ENCODE measurements around the gene TNNT2.

The TNNT2 gene

DNA sequence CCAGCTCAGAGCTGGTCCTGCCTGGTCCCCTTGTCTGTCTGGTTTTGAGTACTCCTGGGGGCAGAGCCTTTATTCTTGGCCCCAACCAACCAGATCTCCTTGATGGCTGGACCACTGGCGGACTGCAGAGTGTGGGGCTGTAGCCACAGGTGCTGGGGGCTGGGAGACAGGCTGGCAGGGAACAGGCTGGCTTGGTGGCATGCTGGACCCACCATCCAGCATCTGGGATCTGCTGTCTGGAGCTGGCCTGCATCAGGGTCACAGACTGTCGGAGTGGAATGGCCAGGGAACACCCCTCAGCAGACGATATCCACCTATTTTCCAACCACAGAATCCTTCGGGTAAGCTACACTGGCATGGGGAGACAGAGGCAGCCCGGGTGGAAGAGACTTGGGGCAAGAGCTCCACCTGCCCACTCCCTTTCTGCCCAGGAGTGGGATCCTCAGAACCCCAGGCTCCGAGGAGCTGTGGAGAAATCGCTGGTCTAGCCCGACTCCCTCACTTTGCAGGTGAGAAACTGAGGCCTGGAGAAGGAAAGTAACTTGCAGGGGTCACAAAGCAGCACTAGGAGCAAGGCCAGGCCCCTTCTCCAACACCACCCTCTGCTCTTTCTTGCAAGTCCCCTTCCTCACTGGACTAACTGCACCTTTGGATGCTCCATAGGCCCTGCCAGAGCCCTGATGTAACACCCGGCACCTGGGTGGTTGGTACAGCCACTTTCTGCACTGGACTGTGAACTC lies 40.6 kb downstream of the TNNT2 start:
- no peak for TF ChIP-seq CTCF (IDR thresholded peaks at IDR 0.05; ENCODE audit: low read depth, low read length)
- no peak for DNase-seq (ENCODE audit: low read depth, low spot score)
- in situ Hi-C loops (cut with HindIII; ENCODE audit: low sequenced_read_pairs), result no loop called here
- no peak overlapping the region for H3K4me3 ChIP-seq (ENCODE audit: low read depth, low read length)

DNA sequence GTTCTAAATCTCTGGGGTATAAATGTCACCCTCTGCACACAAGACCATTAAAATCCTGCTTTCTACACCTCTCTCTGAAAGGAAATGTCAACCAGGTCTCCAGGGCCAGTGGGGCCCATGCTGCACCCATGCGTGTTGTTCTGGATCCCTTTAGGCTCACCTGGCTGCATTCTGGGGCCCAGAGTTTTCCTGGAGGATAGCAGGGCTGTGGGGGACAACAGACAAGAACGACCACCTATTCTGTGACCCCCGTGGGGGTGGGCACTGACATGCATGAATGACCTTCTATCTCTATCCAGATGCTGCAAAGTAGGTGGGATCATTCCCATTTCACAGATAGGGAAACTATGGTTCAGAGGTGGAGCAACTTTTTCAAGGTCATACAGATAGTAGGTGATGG lies 41.6 kb downstream of the TNNT2 start:
- in situ Hi-C loops (cut with HindIII; ENCODE audit: low sequenced_read_pairs), result no loop called here
- DNase-seq (ENCODE audit: low read depth, low spot score), result no peak
- no peak for TF ChIP-seq CTCF (IDR thresholded peaks at IDR 0.05; ENCODE audit: low read depth, low read length)
- H3K4me3 ChIP-seq (ENCODE audit: low read depth, low read length), result no peak overlapping the region

DNA sequence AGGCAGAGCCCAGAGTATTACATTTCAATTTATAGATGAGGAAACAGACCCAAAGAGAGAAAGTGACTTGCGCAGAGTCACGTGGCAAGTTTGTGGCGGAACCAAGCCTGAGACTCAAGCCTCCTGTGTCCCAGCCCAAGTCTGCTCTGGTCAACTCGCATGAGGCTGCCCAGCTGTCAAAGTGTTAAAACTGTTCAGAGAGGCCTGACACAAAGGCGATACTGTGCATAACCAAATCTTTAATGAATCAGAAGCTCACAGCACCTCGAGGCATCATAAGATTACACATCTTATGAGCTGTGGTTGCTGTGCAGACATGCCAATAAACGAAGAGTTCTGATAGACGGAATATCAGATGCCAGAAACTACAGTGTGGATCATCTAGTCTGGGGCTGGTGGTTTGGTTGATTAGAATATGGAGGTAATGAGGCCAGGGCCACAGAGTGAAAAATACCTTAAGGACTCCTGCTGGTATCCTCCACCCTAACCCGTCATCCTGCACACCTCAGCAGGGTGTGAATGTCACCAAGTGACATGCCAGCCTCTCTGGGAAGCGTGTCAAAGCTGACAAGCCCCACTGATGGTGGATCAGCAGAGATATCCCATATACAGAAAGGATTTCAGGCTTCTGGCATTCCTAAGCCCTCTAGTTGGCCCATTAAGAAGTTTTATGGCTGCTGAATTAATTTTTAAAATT lies 42.2 kb downstream of the TNNT2 start:
- no peak overlapping the region for H3K4me3 ChIP-seq (ENCODE audit: low read depth, low read length)
- in situ Hi-C loops (cut with HindIII; ENCODE audit: low sequenced_read_pairs), result no loop called here
- no peak for TF ChIP-seq CTCF (IDR thresholded peaks at IDR 0.05; ENCODE audit: low read depth, low read length)
- DNase-seq (ENCODE audit: low read depth, low spot score), result no peak

- no peak for TF ChIP-seq CTCF (IDR thresholded peaks at IDR 0.05; ENCODE audit: low read depth, low read length)
- DNase-seq (ENCODE audit: low read depth, low spot score), result no peak
- H3K4me3 ChIP-seq (ENCODE audit: low read depth, low read length), result no peak overlapping the region
- in situ Hi-C loops (cut with HindIII; ENCODE audit: low sequenced_read_pairs), result no loop called here
Measured at GRCh38 chr1:201334325-201335173, 42.9 kb downstream of the TNNT2 start.

GRCh38 chr1:201332616-201333335 lies 44.7 kb downstream of the TNNT2 start:
- H3K4me3 ChIP-seq (ENCODE audit: low read depth, low read length), result no peak overlapping the region
- TF ChIP-seq CTCF (IDR thresholded peaks at IDR 0.05; ENCODE audit: low read depth, low read length), result no peak
- DNase-seq (ENCODE audit: low read depth, low spot score), result no peak
- in situ Hi-C loops (cut with HindIII; ENCODE audit: low sequenced_read_pairs), result no loop called here

GRCh38 chr1:201332021-201332420 lies 45.5 kb downstream of the TNNT2 start:
- no peak for TF ChIP-seq CTCF (IDR thresholded peaks at IDR 0.05; ENCODE audit: low read depth, low read length)
- in situ Hi-C loops (cut with HindIII; ENCODE audit: low sequenced_read_pairs), result no loop called here
- no peak overlapping the region for H3K4me3 ChIP-seq (ENCODE audit: low read depth, low read length)
- no peak for DNase-seq (ENCODE audit: low read depth, low spot score)

All from astrocyte of the spinal cord (primary cell).